A549 treated with AZD9567 at 1 μM for 4 hours (cell line): ENCODE results near the gene C10orf95. TPM values are rescaled to one million over a fixed set of nuclear protein-coding genes. Genes with fewer than 3 reads are reported as not detected.

Source experiments
- total RNA-seq: library from RNA; stranded (reverse); fragments of 200-300 nt; extraction: Qiagen RNA extraction; gene quantifications from 5 replicates; pipeline ENCODE4 v1.2.3, GENCODE V29; 2022; ENCODE audit not compliant: insufficient read depth

Gene C10orf95
- 0.05 to 0.15 TPM (median 0.09 TPM) in 3 of 5 replicates, not detected in the others for total RNA-seq

GRCh38 chr10:102451105-102451969 is at the start of gene C10orf95:
Gene C10orf95, minus strand, starts transcription at chr10:102451543. Its CDS starts 450 bp downstream, at chr10:102451093.

GRCh38 chr10:102432162-102432950 is 19.0 kb downstream of the C10orf95 start, which contains the start of gene CUEDC2:
Gene CUEDC2, minus strand, starts transcription at chr10:102432574. Its CDS starts 7,386 bp downstream, at chr10:102425188.

GRCh38 chr10:102420714-102421506 is 30.4 kb downstream of the C10orf95 start, which contains the start of gene FBXL15:
Gene FBXL15, plus strand, starts transcription at chr10:102420836. Its CDS starts 294 bp downstream, at chr10:102421130.

GRCh38 chr10:102418622-102419268 is 32.6 kb downstream of the C10orf95 start, which contains the start of gene PSD:
Gene PSD, minus strand, starts transcription at chr10:102418785. Its CDS starts 1,747 bp downstream, at chr10:102417038.

Other genes starting within 250 kb of the C10orf95 start
- gene ELOVL3, start 225.2 kb downstream of the C10orf95 start, total RNA-seq: 0.31 to 1.5 TPM (median 0.42 TPM) in 5 replicates
- 0.35 to 0.70 TPM (median 0.63 TPM) in 4 of 5 replicates, not detected in the other for gene PITX3, start 210.0 kb downstream of the C10orf95 start, total RNA-seq
- 23.9 to 28.6 TPM (median 27.0 TPM) in 5 replicates for gene GBF1, start 206.0 kb downstream of the C10orf95 start, total RNA-seq
- gene NFKB2, start 55.8 kb downstream of the C10orf95 start, total RNA-seq: 41.6 to 72.1 TPM (median 51.9 TPM) in 5 replicates
- gene PSD, start 32.8 kb downstream of the C10orf95 start, total RNA-seq: 0.43 to 0.81 TPM (median 0.68 TPM) in 4 of 5 replicates, not detected in the other
- gene FBXL15, start 30.7 kb downstream of the C10orf95 start, total RNA-seq: 4.8 to 11.7 TPM (median 11.0 TPM) in 5 replicates
- gene CUEDC2, start 19.0 kb downstream of the C10orf95 start, total RNA-seq: 53.9 to 67.4 TPM (median 66.5 TPM) in 5 replicates
- 85.2 to 107 TPM (median 93.5 TPM) in 5 replicates for gene ACTR1A, start 51.2 kb upstream of the C10orf95 start, total RNA-seq
- gene SUFU, start 52.4 kb upstream of the C10orf95 start, total RNA-seq: 5.0 to 8.4 TPM (median 7.5 TPM) in 5 replicates
- gene TRIM8, start 192.9 kb upstream of the C10orf95 start, total RNA-seq: 36.2 to 41.8 TPM (median 38.8 TPM) in 5 replicates